Stimulated activated CD8-positive, alpha-beta memory T cell treated with anti-CD3 and anti-CD28 coated beads, Interleukin-12 subunit alpha, Interleukin-12 subunit beta, amount 100 ng/mL, for 24 hours (primary cell): ENCODE measurements around the gene HHEX.
"Not testable (repeated sequence)": the region's sequence is repeated elsewhere in the genome, so short reads cannot be mapped to it uniquely, and the experiment has no call there.

Experiments
- DNase-seq: peaks from one replicate; pipeline ENCODE4 v3.0.0-alpha.2; 2020; ENCODE audit errors: extremely low read depth

HHEX gene

DNA sequence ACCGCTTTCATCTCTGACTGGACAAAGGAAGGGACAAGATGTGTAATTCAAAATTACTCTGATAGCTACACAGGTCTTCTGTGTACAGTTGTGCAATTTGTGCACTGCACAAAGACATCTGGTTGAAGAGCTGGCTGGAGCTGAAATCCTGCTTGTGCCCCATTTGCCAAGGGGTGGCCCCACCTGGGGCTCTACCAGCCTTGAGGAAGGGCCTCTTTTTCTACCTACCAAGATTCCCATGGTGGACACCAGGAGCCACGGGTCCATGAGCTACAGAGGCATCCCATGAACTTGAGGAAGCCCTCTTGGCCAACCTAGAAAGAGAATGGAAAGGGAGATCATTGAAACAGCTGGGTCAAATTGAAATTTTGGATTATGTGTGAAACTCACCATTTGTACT lies 43.2 kb downstream of the HHEX start:
- no peak for DNase-seq

DNA sequence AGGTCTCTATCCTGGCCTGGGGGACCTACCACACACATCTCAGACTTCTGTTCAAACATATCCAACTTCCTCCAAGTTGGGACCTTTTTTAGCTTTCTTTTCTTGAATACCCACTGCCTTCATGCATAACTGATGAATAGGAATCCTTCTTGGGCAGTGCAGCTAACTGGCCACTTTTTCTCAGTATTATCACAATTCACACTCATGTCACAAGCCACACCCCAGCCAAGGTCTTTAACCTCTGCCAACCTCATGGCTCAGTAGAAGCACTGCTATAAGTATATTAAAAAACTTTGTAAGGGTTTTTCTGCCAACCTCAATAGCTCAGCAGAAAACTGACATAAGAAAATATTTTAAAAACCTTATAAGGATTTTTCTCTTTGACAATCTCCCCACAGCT lies 44.5 kb downstream of the HHEX start:
- no peak for DNase-seq

DNA sequence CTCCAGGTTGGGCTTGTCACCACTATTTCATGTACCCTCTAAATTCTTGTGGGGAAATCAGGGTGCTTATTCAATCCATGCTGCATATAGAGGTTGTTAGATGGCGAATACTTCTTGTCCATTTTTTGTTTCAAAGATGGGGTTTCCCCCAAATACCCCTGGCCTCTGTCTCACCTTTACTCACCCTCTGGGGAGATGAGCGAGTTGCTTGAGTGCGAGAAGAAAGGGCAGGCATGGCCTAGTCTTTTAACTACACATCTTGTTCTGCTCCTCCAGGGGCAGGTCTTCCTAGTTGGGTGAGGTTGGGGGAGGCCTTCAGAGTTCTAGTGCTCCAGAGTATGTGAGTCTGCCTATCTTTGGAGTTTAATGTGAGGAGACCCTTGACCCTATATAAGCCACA lies 46.2 kb downstream of the HHEX start:
- DNase-seq, result no peak

DNA sequence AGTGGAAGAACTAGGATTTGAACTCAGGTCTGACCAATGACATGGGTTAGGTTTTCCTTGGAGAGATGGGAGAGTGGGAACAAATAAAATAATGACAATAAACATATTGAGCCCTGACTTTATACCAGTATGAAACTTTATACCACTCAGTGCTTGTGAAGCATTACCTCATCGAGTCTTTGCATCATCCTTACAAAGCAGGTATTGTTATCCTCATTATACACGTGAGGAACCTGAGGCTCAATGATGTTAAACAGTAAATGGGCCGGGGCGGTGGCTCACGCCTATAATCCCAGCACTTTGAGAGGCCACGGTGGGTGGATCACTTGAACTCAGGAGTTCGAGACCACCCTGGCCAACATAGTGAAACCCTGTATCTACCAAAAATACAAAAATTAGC lies 47.7 kb downstream of the HHEX start:
- no peak for DNase-seq

DNA sequence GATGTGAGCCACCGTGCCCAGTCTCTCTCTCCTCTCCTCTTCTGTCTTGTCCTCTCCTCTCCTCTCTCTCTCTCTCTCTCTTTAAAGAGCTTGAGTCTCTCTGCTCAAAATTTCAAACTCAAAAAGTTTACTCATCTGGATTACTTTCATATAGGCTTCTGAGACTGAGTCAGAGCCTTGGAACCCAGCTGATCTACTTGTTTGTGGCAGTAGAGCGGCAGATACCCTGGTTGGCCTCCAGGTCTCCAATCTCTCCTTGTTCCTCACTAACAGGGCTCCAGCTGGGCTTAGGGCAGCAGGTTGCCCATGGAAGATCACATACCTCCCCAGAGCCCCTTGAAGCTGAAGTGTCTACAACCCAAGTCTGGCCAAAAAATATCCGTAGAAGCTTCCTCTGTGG lies 51.0 kb downstream of the HHEX start:
- DNase-seq, result no peak

DNA sequence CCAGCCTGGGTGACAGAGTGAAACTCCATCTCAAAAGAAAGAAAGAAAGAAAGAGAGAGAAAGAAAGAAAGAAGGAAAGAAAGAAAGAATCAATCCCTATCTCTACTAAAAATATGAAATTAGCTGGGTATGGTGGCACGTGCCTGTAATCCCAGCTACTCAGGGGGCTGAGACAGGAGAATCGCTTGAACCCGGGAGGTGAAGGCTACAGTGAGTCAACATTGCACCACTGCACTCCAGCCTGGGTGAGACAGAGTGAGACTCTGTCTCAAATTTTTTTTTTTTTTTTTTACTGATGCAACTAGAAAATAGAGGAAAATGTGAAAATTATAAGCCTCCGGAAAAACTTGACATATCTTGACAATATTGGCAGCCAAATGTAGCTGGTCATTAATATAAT lies 52.0 kb downstream of the HHEX start:
- DNase-seq, result not testable (repeated sequence)

DNA sequence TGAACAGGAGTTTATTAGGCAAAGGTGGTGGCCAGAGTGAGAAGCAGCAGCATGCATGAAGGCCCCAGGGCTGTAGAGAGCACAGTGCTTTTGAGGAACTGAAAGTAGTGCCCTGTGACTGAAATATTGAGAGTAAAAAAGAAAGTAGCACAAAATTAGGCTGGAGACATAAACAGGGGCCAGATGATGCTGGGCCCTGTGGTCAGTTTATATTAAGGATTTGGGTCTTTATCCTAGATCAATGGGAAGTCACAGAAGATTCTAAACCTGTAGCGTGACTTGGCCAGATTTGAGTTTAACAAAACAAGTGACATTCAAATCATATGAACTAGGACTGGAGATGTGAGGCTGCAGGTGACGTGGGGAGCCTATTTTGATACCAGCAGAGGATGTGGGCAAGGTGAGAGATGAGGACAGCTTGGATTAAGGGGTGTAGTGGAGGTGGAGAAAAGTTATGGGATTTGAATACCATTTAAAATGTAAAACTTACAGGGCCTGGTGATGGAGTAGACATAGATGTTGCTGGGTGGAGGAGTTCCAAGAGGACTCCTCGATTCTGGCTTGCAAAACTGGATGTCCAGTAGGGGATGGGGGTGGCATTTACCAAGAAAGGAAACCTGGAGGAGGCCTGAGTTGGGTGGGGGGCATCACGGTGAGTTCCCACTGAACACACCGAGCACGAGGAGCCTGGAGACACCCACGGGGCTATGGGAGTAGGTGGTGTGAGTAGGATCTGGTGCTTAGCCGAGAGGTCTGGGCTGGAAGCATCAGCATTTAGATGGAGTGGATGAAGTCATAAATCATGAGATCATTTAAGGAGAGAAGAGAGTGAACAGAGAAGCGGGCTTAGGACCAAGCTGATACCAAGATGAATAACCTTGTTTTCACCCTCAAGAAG lies 52.8 kb downstream of the HHEX start:
- no peak for DNase-seq
